GM12864 (cell line): ENCODE measurements around the gene TBC1D22A.

Source experiments
- DNase-seq: peaks from one replicate; pipeline ENCODE4 v3.0.0-alpha.2; 2011; ENCODE audit warnings: low read depth
- H3K4me3 ChIP-seq: 2 replicates; pipeline ENCODE4 v1.5.1; 2011; ENCODE audit warnings: mild to moderate bottlenecking, low read depth, low read length, control low read depth
- TF ChIP-seq, protein P1 (sequence below): IDR thresholded peaks from 2 replicates; pipeline ENCODE4 v1.5.1; 2011; ENCODE audit warnings: low read depth, mild to moderate bottlenecking, moderate library complexity, low read length, control low read depth, inconsistent platforms; ENCODE audit errors: missing control alignments

TBC1D22A gene

DNA sequence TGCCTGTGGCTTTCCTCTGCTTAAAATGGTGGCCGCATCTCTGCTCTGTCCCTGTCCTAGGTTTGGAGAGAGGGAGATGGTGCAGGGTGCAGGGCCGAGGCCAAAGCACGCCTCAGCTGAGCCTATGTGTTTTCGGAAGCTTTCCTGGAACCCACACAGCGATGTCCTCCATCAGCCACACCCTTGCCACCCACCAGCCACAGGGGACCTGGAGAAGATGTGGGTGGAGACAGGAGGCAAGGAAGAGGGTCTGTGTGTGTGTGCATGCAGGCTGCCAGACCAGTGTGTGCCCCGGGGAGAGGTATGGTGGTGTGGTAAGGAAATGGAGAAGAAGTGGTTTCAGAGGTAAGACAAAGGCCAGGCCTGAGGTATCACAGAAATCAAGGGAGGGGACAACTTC is 155.7 kb downstream of the TBC1D22A start:
- DNase-seq: no peak
- TF ChIP-seq, protein P1, sequence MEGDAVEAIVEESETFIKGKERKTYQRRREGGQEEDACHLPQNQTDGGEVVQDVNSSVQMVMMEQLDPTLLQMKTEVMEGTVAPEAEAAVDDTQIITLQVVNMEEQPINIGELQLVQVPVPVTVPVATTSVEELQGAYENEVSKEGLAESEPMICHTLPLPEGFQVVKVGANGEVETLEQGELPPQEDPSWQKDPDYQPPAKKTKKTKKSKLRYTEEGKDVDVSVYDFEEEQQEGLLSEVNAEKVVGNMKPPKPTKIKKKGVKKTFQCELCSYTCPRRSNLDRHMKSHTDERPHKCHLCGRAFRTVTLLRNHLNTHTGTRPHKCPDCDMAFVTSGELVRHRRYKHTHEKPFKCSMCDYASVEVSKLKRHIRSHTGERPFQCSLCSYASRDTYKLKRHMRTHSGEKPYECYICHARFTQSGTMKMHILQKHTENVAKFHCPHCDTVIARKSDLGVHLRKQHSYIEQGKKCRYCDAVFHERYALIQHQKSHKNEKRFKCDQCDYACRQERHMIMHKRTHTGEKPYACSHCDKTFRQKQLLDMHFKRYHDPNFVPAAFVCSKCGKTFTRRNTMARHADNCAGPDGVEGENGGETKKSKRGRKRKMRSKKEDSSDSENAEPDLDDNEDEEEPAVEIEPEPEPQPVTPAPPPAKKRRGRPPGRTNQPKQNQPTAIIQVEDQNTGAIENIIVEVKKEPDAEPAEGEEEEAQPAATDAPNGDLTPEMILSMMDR: no peak
- H3K4me3 ChIP-seq: no peak overlapping the region

DNA sequence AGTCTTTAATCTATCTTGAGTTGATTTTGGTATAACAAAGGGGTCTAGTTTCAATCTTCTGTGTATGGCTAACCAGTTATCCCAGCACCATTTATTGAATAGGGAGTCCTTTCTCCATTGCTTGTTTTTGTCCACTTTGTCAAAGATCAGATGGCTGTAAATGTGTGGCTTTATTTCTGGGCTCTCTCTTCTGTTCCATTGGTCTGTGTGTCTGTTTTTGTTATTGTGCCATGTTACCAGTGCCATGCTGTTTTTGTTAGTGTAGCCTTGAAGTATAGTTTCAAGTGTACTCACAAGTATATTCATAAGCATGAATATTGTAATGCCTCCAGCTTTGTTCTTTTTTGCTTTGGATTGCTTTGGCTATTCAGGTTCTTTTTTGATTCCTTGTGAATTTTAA is 159.6 kb downstream of the TBC1D22A start:
- H3K4me3 ChIP-seq: no peak overlapping the region
- TF ChIP-seq, protein P1: no peak
- DNase-seq: no peak

DNA sequence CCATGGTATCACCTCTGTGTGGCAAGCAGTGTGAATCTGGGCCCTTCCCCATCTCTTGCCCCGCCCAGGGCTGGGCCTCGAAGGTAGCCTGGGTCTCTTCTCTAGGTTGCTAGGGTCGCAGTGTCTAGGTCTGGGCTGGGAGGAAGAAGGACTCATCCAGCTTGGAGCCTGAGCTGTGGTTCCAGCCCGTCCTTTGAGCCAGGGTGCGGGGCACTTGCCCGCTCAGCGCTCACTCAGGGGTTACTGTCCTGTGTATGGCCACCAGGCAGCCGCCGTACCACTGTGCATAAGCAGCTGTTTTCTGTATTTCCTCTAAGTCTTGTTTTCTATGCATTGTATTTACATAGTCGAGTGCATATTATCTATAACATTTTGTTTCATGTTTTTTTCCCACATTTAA is 160.9 kb downstream of the TBC1D22A start:
- TF ChIP-seq, protein P1: no peak
- no peak for DNase-seq
- H3K4me3 ChIP-seq: no peak overlapping the region

DNA sequence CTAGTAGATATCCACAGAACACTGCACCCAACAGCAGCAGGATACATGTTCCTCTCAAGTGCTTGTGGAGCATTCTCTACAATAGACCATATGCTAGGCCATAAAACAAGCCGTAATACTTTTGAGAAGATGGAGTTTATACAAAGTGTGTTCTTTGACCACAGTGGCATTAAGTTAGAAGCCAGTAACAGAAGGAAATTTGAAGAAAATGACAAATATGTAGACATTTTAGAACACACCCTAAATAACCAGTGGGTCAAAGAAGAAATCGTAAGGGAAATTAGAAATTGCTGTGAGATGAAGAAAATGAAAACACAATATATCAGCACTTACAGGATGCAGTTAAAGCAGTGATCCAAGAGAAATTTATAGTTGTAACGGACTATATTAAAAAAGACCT is 163.4 kb downstream of the TBC1D22A start:
- DNase-seq: no peak
- no peak overlapping the region for H3K4me3 ChIP-seq
- TF ChIP-seq, protein P1: no peak

DNA sequence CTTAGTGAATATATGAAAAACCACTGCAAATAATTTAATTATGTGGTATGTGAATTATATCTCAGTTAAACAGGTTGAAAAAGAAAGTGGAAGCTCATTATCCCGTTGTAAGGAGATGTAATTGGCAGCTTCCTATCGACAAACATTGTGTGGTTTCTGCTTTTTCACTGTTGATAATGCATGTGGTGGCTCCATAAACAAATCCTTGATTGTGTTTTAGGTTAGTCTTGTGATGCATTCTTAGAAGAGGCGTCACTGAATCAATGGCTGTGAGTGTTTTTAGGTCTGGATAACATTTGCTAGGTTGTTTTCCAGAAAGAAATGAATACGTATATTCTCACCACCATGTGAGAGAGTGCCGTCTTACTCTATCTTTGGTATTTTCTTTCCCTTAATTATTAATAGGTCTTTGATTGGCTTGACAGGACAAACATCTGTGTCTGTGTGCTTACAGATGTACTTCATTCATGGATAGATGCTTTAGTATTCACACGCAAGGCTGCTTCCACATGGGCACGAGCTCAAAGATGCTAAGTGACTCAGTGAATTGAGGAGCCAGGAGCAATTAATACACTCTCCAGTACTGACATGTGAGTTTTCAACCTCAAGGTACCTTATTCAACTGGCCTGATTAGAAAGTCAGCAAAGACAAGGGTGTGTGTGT is 166.7 kb downstream of the TBC1D22A start:
- TF ChIP-seq, protein P1: no peak
- H3K4me3 ChIP-seq: no peak overlapping the region
- no peak for DNase-seq

DNA sequence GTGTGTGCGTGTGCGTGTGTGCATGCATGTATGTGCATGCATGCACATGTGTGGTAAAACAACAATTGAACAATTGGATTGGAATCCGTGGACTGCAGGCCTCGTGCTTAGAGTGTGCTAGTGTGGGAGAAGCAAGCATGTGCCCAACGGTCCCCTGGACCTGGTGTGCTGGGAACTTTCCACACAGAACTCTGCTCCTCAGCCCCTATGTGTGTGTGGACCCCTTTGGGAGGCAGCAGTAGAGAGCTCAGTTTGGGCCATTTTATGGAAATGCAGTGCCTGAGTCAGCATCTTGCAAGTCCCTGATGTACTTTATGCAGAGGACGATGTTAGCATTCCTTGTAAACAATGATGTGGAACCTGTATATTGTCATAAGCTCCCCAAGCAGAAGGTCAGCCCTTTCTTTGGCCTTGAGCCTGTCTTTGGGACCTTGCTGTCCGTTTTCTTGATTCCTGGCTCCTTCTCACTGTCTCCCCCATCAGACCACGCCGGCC is 167.3 kb downstream of the TBC1D22A start:
- TF ChIP-seq, protein P1: no peak
- no peak overlapping the region for H3K4me3 ChIP-seq
- no peak for DNase-seq

DNA sequence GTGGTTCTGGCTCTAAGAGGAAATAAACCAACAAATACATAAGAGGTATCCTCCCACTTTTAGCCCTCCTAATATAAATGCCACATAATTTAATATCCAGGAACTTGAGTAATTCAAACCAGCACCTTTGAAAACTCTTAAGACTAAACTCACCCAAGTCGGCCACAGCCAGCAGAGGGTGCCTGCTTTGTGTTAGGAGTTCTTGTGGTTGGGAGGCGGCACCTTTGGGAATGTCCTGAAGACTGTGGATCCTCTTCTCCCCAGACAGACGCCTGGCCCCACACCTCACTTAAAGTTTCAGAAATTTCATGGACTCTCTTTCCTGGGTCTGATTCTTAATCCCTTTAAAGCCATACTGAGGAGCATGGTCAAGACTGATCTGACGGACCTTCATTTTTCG is 169.0 kb downstream of the TBC1D22A start:
- no peak for DNase-seq
- TF ChIP-seq, protein P1: no peak
- H3K4me3 ChIP-seq: no peak overlapping the region
